ENCODE data around the gene TENM3. TPM values are rescaled to one million over a fixed set of nuclear protein-coding genes. Genes with fewer than 3 reads are reported as not detected.

Gene TENM3
- total and polyA plus RNA-seq, 2 of the 8 experiments (the other 6 are each of a cell fraction or from before 2014, with no cell fraction given) = 36.9 to 69.3 TPM

DNA sequence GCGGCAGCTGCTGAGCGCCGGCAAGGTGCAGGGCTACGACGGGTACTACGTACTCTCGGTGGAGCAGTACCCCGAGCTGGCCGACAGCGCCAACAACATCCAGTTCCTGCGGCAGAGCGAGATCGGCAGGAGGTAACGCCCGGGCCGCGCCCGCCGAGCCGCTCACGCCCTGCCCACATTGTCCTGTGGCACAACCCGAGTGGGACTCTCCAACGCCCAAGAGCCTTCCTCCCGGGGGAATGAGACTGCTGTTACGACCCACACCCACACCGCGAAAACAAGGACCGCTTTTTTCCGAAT is 557.0 kb downstream of the TENM3 start (continued):
- no peak for TF ChIP-seq RAD21 (IDR thresholded peaks at IDR 0.05 in 1 of 2, conservative IDR thresholded peaks at IDR 0.05 in 1 of 2; ENCODE audit: low read depth in 2 of 2, low read length in 2 of 2)
- TF ChIP-seq, protein P1, sequence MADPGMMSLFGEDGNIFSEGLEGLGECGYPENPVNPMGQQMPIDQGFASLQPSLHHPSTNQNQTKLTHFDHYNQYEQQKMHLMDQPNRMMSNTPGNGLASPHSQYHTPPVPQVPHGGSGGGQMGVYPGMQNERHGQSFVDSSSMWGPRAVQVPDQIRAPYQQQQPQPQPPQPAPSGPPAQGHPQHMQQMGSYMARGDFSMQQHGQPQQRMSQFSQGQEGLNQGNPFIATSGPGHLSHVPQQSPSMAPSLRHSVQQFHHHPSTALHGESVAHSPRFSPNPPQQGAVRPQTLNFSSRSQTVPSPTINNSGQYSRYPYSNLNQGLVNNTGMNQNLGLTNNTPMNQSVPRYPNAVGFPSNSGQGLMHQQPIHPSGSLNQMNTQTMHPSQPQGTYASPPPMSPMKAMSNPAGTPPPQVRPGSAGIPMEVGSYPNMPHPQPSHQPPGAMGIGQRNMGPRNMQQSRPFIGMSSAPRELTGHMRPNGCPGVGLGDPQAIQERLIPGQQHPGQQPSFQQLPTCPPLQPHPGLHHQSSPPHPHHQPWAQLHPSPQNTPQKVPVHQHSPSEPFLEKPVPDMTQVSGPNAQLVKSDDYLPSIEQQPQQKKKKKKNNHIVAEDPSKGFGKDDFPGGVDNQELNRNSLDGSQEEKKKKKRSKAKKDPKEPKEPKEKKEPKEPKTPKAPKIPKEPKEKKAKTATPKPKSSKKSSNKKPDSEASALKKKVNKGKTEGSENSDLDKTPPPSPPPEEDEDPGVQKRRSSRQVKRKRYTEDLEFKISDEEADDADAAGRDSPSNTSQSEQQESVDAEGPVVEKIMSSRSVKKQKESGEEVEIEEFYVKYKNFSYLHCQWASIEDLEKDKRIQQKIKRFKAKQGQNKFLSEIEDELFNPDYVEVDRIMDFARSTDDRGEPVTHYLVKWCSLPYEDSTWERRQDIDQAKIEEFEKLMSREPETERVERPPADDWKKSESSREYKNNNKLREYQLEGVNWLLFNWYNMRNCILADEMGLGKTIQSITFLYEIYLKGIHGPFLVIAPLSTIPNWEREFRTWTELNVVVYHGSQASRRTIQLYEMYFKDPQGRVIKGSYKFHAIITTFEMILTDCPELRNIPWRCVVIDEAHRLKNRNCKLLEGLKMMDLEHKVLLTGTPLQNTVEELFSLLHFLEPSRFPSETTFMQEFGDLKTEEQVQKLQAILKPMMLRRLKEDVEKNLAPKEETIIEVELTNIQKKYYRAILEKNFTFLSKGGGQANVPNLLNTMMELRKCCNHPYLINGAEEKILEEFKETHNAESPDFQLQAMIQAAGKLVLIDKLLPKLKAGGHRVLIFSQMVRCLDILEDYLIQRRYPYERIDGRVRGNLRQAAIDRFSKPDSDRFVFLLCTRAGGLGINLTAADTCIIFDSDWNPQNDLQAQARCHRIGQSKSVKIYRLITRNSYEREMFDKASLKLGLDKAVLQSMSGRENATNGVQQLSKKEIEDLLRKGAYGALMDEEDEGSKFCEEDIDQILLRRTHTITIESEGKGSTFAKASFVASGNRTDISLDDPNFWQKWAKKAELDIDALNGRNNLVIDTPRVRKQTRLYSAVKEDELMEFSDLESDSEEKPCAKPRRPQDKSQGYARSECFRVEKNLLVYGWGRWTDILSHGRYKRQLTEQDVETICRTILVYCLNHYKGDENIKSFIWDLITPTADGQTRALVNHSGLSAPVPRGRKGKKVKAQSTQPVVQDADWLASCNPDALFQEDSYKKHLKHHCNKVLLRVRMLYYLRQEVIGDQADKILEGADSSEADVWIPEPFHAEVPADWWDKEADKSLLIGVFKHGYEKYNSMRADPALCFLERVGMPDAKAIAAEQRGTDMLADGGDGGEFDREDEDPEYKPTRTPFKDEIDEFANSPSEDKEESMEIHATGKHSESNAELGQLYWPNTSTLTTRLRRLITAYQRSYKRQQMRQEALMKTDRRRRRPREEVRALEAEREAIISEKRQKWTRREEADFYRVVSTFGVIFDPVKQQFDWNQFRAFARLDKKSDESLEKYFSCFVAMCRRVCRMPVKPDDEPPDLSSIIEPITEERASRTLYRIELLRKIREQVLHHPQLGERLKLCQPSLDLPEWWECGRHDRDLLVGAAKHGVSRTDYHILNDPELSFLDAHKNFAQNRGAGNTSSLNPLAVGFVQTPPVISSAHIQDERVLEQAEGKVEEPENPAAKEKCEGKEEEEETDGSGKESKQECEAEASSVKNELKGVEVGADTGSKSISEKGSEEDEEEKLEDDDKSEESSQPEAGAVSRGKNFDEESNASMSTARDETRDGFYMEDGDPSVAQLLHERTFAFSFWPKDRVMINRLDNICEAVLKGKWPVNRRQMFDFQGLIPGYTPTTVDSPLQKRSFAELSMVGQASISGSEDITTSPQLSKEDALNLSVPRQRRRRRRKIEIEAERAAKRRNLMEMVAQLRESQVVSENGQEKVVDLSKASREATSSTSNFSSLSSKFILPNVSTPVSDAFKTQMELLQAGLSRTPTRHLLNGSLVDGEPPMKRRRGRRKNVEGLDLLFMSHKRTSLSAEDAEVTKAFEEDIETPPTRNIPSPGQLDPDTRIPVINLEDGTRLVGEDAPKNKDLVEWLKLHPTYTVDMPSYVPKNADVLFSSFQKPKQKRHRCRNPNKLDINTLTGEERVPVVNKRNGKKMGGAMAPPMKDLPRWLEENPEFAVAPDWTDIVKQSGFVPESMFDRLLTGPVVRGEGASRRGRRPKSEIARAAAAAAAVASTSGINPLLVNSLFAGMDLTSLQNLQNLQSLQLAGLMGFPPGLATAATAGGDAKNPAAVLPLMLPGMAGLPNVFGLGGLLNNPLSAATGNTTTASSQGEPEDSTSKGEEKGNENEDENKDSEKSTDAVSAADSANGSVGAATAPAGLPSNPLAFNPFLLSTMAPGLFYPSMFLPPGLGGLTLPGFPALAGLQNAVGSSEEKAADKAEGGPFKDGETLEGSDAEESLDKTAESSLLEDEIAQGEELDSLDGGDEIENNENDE (IDR thresholded peaks at IDR 0.05; ENCODE audit: insufficient replicate concordance, low read length) = no peak
- no peak for TF ChIP-seq SAP30 (IDR thresholded peaks at IDR 0.05; ENCODE audit: insufficient read depth, insufficient replicate concordance, low read length)
- TF ChIP-seq TBP (IDR thresholded peaks at IDR 0.05; ENCODE audit: low read depth, low read length) = no peak
- TF ChIP-seq JUN (IDR thresholded peaks at IDR 0.05; ENCODE audit: low read depth, low read length) = no peak
- no peak for TF ChIP-seq SP4 (IDR thresholded peaks at IDR 0.05; ENCODE audit: low read length)
